HG03108 (cell line): ENCODE data around the gene RNU6-1.

Source experiments
- ATAC-seq: cut with Tn5 transposase; IDR thresholded peaks from one replicate; pipeline ENCODE4 v1.9.1; 2021; ENCODE audit warnings: moderate library complexity; ENCODE audit not compliant: unreplicated experiment

Gene RNU6-1

DNA sequence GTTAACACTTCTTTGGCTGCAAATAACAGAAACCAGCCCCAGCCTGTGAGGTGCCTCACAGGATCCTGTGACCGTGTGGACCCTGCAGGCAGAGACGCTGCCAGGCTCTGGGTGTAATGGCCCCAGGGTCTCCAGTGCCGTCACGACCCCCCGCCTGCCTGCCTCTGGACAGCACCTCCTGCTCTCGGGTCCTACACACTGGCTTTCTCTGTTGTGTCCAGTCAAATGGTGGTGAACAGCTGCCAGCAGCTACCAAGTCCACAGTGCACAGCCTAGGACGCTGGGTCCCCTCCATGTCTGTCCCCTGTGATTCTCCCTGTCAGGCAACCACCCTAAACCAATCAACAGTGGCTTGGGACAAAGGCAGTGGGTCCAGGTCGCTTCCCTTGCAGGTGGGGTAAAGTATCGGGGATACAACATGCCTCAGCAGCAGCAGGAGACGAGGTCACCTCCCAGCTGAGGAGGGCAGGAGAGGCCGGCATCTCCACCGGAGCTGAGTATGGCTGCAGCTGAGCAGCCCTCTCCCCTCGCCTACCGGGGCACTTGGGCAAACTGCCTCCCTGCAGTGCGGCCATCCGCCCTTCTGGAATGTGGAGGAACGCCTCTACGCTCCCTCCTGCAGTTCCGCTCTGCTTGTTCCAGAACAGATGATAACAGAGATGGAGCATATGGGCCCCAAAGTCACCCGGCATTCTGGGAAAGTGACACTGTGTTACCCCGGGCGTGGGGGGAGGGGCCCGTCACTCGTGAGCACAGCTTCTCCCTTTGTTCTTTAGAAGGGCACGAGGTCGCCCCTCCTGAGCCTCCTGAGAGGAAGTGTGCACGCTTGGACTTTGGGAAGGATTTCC lies 35.6 kb downstream of the RNU6-1 start:
- no peak for ATAC-seq

DNA sequence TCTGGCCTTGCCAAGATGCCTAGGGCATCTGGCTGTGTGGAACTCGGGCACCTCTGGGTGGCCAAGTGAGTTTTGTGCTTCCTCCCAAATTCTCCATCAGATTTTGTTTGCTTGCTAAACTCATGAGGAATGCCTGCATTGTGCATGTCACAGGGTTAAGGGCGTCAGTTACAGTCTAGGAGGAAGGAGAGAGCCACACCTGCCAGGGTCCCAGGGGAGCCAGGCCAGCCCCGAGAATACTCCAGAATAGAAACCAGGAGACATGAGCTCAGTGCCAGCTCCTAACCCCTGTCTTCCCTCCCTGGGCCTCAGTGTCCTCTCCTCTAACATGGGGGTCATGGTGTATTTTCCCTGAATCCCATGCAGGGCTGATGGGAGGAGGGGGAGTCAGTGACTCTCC lies 36.5 kb downstream of the RNU6-1 start:
- no peak for ATAC-seq

DNA sequence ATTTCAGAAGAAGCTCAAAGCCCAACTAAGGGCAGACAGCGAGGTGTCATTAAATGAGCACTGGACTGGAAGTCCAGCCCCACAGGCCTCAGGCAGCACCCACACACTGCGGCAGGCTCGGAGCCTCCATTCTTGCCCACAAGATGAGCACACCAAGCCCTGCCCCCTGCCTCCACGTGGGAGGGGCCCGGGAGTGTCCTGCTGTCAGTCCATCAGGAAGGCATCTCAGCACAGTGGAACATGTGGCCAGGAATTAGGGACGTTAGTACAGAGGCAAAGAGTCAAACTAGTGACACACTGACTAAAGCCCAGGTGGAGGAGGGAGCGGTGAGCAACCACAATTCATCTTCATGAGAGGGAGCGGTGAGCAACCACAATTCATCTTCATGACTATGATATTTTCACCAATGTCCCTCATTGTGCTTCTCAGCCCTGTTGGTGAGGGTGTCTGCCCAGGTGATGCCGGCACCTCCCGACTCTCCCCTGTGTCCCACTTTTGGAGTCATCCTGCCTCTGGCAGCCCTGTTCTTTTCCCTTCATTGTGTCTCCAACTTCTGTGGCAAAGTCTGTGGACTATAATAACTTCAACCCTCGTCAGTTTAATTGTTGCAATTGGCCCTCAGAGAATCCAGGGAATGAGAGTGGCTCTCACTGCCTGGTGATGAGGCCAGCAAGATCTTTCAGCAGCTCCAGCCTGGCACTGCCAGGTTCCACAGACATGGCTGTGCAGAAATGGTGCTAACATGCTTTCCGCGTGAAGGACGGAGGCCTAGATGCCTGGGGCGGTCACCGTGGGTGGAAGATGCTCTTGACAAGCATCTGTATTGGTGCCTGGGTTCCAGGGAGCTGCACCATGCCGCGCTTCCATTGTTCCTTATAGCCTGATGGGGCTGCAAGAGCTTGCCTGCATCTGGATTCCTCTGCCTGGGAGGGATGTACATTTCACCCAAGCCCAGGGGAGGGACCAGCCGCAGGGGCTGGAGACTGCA lies 37.6 kb downstream of the RNU6-1 start:
- no peak for ATAC-seq

DNA sequence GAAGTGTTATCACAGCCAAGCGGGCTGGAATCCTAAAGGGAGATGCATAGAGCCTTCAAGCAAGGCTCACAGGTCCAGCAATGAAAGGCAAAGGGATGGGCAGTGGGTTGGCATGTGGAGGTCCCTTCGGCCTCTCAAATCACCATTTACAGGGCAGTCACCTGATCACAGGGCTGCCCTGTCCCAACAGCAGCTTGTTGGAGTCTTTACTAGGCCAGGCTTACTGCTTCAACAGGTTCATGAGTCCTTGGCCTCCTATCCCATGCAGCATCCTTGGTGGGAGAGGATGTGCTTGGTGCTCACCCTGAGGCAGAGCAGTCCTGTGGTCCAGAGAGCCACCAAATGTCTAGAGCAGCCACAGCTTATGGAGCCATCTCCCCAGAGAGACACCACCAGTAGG lies 38.7 kb downstream of the RNU6-1 start:
- ATAC-seq: no peak

DNA sequence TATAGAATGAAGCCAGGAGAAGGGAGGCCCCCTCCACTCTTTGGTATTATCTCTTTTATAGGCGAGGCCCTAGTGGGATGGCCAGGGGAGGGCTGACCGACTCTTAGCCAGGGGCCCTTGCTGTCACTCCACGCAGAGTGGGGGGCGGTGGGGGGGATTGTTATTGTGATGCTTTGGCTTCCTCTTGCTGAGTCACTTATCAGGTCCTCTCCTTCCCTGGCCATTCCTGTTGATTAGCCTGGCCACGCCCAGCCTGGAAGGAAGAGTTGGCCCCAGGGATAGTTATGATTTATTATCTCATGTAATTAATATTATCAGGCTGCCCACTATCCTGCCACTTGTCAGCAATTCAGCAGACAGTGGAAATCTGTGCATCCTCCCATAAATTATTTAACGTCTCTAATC lies 40.0 kb downstream of the RNU6-1 start:
- ATAC-seq: no peak

DNA sequence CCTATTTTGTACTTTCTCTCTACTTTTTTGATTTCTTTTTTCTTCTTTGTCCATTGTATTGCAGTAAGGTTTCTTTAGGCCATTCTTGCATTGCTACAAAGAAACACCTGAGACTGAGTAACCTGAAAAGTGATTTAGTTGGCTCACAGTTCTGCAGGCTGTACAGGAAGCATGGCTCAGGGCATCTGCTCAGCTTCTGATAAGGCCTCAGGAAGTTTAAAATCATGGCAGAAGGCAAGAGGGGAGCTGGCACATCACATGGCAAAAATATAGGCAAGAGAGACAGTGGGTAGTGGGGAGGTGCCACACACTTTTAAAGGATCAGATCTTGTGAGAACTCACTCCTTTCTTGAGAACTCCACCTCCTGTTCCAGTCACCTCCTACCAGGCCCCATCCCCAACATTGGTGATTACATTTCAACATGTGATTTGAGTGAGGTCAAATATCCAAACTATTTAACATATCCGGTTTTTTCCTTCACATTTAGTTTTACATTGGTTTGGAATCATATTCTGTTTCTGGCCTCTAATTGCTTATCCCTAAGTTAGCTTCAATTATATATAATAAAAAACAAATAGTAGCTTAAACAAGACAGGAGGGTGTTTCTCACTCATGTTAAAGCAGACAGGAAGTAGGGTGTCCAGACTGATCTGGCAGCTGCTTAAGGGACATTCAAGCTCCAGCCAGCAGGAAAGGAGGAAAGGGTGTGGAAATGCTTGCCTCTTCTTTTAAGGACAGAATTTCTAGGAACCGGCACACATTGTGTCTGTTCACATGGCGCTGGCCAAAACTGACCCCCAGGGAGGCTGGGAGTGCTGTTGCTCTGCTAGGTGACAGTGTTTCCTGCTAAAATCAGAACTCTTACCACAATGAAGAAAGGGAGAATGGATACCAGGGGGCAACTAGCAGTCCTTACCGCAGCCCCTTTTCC lies 43.4 kb downstream of the RNU6-1 start:
- ATAC-seq: no peak

DNA sequence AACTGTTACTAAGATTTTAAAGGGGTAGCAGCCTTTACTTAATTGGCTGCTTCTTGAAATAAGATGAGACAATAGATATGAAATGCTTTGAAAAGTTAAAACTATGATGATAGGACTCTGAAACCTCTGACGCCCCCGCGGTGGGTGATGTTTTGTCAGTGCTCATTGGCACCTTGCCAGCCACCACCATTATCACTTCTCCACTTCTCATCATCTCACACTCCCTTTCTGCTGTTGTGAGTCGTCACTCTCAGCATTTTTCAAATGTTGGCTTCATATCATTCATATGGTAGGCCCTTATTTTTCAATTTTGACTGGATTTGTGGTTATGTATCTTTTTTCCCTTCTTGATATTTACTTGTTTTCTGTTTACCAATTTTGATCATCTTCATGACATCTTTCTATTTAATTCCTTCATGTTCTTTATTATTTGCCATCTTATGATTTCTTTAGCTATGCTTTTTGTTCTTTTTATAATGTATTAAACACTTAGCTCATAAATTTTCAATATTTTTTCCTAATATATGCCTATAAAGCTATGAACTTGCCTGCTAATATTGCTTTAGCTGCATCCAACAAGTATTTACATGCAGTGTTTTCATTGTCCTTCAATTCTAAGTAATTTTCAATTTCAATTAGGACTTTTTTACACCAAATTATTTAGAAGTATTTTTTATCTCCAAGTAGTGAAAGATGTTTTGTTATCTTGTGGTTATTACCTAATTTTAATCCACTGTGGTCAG lies 44.8 kb downstream of the RNU6-1 start:
- no peak for ATAC-seq

DNA sequence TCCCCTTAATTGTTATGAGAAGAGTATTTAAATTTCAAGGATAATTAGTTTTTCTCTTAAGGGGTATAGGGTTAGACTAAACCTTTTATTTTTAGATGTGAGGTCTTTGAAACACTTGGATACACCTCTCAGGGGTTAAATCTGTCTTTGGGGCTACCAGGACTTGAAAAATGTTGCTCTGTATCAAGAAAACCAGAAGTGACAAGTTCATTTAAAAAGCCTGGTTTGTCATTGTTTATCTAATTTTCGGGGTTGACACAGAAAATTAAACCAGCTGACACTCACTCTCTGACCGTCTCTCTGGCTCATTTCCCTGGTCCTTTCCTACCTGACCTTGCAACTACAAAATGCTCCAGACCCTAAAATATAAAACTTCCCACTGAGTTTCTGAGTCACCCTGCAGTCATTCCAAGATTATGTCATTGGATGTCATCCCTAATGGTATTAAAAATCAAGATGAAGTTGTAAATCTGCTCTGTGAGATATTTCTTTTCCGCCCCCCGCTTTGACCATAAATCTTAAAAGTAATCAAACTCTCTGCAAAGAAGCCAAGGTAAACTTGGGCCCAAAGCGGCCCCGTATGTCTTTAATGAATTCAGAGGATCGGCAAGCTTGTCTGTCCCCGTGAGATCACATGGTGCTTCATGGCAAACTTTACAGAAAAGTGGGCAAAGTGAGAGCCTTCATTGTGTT lies 47.4 kb downstream of the RNU6-1 start:
- ATAC-seq: no peak

DNA sequence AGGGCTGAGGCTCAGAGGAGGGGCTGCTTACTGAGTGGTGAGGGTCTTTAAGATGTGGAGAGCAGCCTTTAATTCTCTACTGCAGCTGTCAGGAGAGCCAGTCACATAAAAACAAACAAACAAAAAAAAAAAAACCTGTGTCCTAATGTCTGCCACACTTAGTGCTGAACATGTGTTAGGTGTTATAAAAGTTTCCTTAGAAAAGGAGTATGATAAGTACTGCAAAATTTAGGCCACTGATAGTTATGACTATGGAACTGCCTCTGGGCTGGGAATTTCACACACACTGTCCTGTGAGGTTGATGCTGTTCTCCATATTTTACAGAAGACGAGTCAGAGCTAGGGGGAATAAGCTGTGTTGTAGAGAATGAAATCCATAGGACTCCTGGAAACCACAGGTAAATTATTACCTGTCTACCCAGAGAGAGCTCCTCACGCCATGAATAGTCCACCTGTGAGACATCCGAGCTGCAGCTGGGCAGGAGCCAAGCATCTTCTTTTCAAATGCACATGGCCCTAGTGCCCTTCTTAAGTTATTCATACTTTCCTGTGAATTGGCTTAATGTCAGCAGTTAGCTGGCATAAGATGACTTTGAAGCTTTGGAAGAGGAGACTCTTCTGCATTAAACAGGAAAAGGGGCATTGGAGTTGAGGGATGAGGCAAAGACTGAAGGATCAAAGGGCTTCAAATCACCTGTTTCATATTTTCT lies 49.1 kb downstream of the RNU6-1 start:
- no peak for ATAC-seq
